GM21360 (cell line): ENCODE results near the gene CCNF.

Experiments used
- ATAC-seq: cut with Tn5 transposase; IDR thresholded peaks from one replicate; pipeline ENCODE4 v1.9.1; 2021; ENCODE audit warnings: mild to moderate bottlenecking, moderate library complexity; ENCODE audit not compliant: unreplicated experiment

The CCNF gene

DNA sequence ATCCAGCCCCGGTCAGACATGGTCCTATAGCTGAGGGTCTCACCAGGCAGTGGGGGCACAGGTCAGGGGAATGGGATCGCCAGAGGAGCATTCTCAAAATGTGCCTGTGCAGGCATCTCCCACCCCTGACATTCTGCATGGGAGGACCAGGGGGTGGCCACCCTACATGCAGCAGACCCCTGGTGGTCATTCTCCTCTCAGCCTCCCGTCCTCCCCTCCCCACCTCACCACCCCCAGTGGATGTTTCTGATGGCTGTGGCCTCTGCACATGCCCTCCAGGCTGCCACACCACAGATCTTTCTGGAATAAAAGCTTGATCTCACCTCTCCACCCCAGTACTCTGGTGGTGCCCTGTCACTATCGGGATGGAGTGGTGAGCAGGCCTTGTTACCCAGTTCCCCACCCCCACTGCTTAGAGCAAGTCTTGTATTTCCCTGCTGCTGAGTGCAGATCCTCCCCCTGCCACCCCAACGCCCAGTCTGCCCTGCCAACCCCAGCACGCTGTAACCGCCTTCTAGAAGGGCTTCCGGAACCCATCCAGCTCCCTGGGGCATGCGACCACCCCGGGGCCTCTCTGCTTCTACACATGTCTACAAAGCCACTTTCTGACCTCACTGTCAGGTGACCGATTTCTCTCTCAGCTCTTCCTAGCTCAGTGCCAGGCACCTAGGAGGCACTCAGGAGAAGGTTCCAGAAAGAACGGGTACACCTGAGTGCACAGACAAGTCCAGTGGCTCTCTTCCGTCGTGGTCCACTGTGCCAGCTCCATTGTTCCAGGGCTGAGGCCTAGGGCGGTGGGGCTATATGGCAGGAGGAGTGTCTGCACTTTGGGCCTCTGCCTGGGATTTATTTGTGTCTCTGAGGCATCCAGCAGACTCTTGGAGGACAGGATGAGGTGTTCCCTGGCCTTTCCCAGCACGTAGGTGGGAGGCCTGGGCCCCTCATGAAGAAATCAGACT lies 55.0 kb downstream of the CCNF start:
- no peak for ATAC-seq

DNA sequence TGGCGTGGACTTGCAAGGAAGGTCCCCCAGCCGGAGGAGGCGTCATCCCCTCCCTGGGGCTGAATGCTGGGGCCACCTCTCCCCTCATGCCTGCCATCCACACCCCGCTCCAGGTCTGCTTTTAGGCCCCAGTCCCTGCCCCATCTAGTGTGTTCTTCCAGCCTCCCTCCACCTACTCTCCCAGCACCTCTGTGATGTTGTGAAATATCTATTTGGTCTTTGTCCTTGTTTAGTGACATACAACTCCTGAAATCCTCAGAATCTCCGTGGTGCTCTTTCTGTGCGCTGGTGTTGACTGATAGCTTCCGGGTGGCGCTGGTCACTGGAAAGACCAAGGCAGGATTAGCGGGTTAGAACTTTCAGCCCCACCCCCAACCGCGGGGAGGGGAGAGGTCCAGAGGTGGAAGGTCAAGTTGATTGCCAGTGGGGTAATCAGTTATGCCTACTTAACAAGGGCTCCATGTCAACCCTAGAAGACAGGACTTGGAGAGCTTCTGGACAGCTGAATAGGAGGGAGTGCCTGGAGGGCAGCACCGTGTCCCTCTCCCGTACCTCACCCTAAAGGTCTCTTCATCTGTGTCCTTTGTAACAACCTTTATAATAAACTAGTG lies 55.8 kb downstream of the CCNF start:
- ATAC-seq: no peak

DNA sequence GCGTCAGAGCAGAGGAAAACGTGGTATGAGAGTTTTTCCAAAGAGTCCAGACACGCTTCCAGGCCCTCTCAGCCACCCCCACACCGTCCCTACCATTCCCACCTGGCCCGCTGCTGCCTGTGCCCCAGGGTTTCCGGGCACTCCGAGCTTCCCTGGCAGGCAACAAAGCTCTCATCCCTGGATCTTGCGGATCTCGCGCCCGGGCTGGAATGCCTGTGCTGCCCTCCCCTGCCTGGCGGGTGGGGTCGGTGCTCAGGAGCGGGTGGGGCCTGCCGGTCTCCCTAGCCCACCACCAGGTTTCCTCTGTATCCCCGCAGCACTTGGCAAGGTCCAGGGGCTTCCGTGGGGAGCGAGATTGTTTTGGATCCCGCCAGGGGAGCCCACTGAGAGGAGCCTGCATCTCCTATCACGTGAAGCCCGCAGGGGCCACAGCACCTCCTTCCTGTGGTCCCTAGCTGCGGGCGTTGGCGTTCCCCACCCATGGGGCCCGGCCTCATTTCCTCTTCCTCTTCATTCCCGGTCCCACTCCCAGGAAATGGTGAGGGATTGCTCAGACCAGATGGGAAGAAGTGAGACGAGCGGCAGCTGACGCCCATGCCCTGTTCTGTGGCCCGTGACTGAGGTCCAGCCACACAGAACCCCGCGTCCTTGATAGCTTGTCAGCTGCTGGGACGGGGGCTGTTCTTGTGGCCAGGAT lies 56.7 kb downstream of the CCNF start:
- ATAC-seq: no peak

DNA sequence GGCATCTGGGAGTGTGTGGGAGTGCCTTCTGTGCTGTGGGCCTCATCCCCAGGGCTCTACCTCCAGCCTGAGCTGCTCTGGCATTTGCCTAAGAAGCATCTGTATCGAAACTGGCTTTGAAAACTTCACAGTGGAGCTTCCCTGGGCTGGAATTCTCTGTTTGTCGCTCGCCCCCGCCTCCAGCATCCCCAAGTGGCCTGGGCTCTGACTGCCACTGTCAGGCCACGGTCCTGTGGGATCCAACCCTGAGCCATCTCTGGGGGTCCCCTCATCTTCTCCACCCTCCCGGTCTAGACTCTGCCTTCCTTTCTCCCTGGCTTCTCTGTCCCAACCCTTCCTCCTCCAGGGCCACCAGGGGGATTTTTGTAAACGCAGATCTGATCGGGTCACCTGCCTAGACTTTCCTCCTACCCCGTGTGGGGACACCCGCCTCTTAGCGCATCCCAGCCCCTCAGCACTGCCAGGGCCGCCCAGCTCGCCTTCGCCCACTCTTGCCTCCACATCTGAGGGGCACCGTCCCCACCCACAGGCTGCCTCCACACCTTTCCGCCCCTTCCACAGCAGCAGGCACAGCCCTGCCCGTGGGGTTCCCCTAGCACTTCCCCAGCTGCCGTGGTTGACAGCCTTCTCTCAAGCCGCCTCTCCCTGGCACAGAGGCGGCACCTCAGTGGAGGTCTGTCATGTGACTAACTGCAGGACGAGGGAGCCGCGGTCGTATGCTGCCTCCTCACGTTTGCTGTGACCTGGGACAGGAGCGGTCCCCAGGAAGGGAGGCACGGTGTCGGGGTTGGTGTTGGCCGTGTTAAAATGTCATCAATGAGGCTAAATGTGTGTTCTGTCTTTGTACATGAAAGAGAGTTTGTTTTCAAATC lies 57.6 kb downstream of the CCNF start:
- ATAC-seq: peak; percentile 51

DNA sequence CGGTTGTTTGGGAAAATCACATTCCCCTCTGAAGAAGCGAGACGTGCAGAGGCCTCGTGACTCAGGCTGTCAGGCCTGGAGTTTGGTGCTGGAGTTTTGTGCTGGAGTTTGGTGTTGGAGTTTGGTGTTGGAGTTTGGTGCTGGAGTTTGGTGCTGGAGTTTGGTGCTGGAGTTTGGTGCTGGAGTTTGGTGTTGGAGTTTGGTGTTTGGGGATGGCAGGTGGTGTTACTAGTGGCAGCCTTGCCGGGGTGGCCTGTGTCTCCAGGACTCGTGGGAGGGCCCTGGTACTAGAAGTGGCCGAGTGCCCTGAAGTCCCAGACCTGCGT lies 58.2 kb downstream of the CCNF start:
- no peak for ATAC-seq

DNA sequence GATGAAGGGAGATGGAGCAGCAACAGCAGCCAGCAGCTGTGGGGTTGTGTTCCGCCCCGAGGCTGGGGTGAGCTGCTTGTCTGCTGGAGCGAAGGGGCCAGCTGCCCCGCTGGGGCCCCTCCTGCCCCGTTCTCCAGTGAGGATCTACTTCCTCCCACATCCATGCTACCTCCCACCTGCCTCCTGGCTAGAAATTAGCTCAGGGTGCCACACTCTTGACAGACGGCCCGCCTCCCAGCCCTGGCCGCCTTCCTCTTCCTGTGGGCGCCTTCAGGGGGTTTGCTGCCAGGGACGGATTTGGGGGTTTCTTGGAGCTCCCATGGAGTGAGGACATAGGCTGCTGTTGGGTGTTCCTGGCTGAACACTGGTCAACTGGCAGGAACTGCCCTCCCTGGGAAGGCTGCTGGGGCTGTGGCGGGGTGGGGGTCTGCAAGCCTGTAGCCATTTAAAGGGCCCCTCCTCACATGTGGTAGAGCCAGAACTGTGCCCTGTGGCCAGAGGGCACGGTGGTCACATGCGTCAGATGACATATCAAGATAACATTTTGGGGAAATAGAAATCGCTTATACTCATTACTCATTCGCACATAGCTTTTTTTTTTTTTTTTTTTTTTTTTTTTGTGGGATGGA lies 58.8 kb downstream of the CCNF start:
- no peak for ATAC-seq

DNA sequence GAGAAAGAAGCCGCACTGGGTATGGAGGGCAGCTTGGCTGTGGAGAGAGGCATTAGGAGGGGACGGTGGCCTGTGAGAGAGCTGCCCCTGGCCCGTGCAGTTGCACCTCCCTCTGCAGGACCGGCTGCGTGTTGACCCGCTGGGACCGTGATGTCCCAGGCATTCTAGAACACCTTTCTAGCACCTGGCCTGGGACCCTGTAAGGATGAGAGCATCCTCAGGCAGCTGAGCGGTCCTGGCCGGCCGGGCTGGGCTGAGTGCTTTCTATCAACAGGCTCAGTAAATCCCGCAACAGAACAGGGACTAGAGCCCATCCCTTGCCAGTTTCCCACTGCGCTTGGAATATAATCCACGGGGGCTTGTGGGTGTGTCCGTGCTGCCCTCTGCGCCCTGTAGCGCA lies 60.3 kb downstream of the CCNF start:
- ATAC-seq: no peak

DNA sequence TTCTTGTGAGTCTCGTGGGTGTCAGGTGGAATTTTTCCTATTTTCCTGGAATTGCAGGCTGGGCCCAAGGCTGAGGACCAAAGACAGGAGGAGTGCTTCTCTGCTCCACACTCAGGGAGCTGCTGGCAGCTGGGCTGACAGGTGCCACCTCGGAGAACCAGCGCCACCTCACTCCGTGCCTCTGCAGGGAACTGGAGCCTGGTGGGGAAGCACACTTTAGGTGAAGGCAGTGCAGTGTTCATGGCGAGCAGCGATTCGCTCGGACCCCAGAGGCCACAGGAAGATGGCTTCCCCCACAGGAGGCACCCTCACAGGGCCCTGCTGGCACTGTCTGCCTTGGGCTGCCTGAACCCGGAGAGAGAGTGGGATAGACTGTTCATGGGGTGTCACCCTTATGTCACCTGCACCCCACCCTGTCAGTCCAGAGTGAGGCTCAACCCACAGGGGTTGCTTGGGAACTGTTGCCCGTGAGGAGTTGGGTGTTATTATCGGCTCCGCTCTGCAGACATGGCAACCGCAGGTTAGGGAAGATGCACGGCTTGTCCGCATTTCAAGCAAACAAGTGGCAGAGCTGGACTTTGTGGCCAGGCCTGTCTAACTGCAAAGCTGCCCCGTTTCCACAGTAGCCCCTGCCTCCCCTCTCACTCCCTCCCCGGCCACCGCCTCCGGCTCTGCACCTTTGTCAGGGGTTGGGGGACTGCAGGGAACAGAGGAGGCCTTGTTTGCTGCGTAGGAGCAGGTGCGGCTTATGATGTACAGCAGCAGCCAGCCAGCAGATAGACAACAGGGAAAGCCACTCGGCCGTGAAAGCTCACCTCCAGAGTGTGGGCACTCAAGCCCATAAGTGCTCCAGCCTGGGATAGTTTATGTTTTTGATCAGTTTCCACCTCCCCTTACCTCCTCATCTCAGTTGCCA lies 61.2 kb downstream of the CCNF start:
- no peak for ATAC-seq

DNA sequence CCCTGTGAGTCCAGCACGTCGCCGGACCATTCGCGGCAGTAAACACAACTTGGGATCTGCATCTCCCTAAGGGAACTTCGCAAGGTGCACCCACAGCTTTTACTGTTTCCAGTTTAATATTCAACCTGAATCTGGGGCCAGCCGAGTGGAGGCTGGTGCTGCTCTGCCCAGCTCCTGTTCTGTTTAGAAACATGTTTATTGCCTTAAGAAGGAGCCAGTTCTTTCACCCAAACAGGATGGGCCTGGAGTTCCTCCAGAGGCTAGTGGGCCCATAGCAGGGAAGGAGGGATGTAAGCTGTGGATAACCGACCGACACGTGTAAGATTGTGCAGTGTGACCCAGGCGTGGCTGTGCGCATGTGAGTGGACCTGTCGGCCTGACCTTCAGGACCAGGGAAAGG lies 63.0 kb downstream of the CCNF start:
- no peak for ATAC-seq

DNA sequence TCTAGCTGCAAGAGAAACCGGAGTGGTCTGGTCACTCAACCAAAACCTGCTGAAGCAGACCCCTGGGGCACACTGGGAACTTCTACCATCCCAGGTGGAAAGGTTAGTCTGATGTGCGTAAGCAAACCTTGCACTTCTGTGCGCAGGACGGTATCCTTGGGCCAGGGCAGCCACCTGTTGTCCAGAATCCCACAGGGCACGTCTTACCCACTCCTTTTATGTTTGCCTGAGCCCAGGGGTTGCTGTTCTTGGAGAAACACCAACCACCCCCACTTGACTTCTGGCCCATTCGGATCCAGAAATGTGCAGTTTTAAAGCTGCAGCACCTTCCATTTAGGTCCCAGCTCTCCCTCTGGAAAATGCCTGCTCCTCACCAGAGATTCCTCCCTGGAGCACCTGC lies 64.4 kb downstream of the CCNF start:
- ATAC-seq: no peak

DNA sequence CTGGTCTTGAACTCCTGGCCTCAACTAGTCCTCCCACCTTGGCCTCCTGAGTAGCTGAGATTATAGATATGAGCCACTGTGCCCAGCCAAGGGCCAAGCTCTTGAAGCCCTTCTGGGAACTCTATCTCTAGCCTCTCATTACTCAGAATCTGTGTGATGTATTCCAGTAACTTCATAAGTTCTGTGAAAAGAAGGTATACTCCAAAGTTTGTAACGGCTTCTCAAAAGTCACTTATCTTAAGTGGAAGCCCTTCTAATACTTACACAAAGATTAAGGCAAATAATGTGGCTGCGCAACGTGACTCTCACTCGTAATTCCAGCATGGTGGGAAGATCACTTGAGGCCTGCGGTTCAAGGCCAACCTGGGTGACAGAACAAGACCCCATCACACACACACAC lies 65.4 kb downstream of the CCNF start:
- no peak for ATAC-seq

DNA sequence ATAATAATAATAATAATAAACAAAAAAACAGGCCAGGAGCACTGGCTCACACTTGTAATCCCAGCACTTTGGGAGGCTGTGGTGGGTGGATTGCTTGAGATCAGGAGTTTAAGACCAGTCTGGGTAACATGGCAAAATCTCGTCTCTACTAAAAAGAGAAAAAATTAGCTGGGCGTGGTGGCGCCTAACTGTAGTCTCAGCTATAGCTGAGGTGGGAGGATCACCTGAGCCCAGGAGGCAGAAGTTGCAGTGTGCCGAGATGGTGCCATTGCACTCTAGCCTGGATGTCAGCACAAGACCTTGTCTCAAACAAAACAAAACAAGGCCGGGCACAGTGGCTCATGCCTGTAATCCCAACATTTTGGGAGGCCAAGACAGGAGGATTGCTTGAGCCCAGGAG lies 65.8 kb downstream of the CCNF start:
- no peak for ATAC-seq

DNA sequence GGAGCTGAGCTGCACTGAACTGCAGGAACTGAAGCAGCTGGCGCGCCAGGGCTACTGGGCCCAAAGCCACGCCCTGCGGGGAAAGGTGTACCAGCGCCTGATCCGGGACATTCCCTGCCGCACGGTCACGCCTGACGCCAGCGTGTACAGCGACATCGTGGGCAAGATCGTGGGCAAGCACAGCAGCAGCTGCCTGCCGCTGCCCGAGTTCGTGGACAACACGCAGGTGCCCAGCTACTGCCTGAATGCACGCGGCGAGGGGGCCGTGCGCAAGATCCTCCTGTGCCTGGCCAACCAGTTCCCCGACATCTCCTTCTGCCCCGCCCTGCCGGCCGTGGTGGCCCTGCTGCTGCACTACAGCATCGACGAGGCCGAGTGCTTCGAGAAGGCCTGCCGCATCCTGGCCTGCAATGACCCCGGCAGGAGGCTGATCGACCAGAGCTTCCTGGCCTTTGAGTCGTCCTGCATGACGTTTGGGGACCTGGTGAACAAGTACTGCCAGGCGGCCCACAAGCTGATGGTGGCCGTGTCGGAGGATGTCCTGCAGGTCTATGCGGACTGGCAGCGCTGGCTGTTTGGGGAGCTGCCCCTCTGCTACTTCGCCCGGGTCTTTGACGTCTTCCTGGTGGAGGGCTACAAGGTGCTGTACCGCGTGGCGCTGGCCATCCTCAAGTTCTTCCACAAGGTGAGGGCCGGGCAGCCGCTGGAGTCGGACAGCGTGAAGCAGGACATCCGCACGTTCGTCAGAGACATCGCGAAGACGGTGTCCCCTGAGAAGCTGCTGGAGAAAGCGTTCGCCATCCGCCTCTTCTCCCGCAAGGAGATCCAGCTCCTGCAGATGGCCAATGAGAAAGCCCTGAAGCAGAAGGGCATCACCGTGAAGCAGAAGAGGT lies 67.2 kb downstream of the CCNF start:
- ATAC-seq: no peak

DNA sequence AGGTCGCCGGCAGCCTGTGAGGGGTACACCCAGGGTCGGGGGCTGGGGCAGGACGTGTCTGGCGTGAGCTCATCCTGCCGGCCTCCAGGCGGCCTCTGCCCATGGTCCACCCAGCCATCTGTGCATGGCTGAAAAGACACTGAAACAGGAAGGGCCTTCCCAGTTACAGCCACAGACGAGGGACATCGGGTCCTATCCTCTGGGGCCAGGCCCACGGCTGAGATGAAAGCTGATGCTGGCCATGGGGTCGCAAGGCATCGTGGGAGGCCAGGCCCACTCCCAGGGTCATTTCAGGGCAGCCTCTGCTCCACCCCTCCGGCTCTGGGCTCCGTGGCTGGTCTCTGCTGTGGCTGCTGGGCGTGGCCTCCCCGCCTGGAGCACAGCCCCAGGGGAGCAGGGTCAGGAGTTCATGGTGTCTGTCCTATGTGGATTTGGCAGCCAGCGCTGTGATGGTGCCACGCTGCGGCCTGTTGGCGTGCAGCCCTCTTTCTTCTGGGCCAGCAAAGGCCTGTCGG lies 67.9 kb downstream of the CCNF start:
- no peak for ATAC-seq

DNA sequence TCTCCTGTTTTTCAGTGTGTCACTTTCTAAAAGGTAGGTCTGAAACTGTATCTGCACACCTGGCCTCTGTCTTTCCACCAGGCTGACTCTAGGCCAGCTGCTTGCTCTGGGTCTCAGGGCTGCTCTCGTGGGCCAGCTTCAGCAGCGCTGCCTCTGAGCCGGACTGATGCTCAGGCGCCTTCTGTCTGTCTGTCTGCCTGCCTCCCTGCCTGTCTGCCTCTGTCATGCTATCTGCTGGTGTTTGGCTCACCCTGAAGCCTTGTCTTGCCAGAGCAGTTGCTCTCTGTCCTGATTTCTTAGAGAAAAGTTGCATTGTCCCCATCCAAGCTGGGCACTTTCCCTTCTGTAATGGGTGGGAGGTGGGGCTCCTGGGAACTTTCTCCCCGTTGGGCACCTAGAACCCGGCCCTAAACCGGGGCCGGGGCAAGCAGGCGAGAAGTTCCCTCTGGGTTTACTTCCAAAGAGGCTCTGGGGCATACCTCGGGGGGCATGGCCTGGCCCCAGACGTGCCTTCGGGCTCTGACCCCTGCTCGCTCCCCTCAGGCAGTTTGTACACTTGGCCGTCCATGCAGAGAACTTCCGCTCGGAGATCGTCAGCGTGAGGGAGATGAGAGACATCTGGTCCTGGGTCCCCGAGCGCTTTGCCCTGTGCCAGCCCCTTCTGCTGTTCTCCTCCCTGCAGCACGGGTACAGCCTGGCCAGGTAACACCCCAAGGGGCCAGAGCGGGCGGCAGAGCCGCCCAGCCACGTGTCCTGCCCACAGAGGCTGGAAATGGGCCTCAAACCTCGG lies 68.6 kb downstream of the CCNF start:
- no peak for ATAC-seq

DNA sequence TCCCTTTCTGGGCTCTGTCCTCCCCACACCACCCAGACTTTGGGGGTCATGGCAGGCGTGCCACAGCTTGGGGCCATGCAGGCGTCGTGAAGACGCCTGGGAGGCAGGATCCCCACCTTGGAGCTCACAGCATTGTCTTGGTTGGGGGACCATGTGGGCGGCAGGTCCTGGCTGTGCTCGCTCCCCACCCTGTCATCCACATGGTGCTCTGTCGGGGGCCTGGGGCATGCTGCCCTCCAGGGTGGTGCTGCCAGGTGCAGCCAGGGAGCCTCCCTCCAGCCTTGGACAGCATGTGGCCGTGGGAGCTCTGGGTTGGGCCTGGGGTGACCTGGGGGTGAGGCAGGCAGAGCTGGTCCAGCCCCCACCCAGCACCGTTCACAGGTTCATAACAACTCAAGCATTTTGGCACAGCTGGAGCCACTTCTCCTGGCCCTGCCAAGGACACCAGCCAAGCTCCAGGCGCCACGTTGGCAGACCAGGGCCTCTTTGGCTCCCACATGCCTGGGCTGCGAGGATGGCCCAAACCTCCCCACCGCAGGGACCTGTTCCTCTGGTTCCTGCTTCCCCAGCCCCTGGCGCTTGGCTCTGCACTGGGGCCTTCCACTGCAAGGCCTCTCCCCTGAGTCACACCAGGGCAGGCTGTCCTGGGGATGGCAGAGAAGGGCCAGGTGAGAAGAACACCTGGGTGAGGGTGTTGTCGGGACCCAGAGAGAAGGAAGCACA lies 69.4 kb downstream of the CCNF start:
- no peak for ATAC-seq

DNA sequence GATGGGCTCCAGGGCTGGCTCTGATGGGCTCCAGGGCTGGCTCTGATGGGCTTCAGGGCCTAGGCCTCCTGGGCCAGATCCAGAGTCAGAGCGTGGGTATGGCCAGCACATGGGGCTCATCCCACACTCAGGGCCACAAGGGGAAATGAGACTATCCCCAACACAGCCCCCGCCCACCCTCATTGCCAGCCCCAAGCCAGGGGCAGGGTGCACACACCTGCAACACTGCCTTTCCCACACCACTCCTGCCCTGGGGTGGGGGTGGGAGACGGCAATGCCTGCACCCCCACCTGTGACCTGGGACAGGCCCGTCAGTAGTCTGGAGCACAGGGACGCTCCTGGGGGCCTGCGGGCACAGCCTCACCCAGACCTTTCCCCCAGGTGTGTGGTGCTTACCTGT lies 70.2 kb downstream of the CCNF start:
- ATAC-seq: no peak
